ENCODE data around the gene LRP1B.

LRP1B gene

DNA sequence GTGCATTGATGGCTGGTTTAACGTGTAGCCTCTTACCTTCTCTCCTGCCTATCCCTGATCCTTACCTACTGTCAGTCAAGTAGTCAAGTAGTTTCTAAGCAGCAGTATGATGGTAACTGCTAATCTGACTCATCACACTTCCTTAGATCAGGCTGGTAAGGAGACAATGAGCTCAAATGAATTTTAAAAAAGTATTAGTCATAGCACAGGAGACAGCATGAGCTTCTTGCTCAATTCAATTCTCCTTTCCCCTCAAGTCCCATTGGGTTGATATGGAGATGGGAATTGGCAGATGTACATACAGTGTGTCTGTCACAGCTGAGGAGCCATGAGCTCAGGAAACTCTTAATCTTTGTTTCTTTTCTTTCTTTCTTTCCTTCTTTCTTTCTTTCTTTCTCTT, 799.7 kb downstream of the LRP1B start:
- H3K27me3 ChIP-seq (ENCODE audit: control insufficient read depth in 1 of 2, insufficient read depth in 2 of 2, low read length in 2 of 2) = no peaks in the 10 kb centered on the region
- no peaks in the 10 kb centered on the region for H3K36me3 ChIP-seq (ENCODE audit: control insufficient read depth in 2 of 2, insufficient read depth in 2 of 2, low read length in 2 of 2)
- H3K27ac ChIP-seq (ENCODE audit: low read length) = no peak overlapping the region
- H3K9ac ChIP-seq (ENCODE audit: low read length in 2 of 2) = no peak overlapping the region
- H3K9me3 ChIP-seq (ENCODE audit: control insufficient read depth in 2 of 2, low read length in 2 of 2) = no peaks in the 10 kb centered on the region
- H3K4me3 ChIP-seq (ENCODE audit: low read length in 2 of 2) = no peak overlapping the region
- H3K4me1 ChIP-seq (ENCODE audit: control insufficient read depth, insufficient read depth, low read length) = no peaks in the 10 kb centered on the region

DNA sequence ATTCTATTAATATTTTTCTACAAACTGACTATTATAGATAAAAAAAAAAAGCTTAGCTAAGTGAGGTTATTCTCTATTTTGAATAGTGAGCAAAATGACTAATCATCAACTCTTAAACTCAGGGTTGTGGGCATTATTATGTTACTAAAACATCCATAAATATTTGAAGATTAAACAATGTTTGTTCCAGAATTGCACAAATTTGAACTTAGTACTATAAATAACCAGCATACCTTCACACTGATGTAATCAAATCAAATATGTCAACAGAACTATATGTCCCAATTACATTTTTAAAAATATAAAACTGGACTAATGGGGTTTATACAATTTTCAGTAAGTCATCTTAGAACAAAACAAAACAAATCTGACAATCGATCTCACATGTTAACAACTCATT, 800.9 kb downstream of the LRP1B start:
- H3K9me3 ChIP-seq (ENCODE audit: control insufficient read depth in 2 of 2, low read length in 2 of 2) = no peaks in the 10 kb centered on the region
- H3K36me3 ChIP-seq (ENCODE audit: control insufficient read depth in 2 of 2, insufficient read depth in 2 of 2, low read length in 2 of 2) = no peaks in the 10 kb centered on the region
- no peak overlapping the region for H3K4me3 ChIP-seq (ENCODE audit: low read length in 2 of 2)
- no peaks in the 10 kb centered on the region for H3K27me3 ChIP-seq (ENCODE audit: control insufficient read depth in 1 of 2, insufficient read depth in 2 of 2, low read length in 2 of 2)
- H3K4me1 ChIP-seq (ENCODE audit: control insufficient read depth, insufficient read depth, low read length) = no peaks in the 10 kb centered on the region
- no peak overlapping the region for H3K9ac ChIP-seq (ENCODE audit: low read length in 2 of 2)
- no peak overlapping the region for H3K27ac ChIP-seq (ENCODE audit: low read length)

DNA sequence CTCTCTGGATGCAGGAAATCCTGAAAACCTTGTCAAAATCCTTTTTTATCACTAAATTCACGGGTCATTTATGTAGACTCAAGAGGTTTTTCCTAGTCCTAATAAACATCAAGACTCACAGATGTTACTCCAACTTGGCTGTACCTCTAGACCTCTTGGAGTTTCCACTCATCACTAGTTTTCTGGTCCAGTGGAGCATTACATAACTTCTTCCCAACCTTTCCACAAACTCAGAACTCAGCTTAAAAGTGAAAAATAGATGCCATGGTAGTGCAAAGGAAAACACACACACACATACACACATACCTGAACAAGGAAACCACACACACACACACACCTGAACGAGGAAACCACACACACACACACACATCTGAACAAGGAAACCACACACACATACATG, 807.2 kb downstream of the LRP1B start:
- H3K4me1 ChIP-seq (ENCODE audit: control insufficient read depth, insufficient read depth, low read length) = no peaks in the 10 kb centered on the region
- no peaks in the 10 kb centered on the region for H3K36me3 ChIP-seq (ENCODE audit: control insufficient read depth in 2 of 2, insufficient read depth in 2 of 2, low read length in 2 of 2)
- H3K9me3 ChIP-seq (ENCODE audit: control insufficient read depth in 2 of 2, low read length in 2 of 2) = no peaks in the 10 kb centered on the region
- no peaks in the 10 kb centered on the region for H3K27me3 ChIP-seq (ENCODE audit: control insufficient read depth in 1 of 2, insufficient read depth in 2 of 2, low read length in 2 of 2)
- no peak overlapping the region for H3K4me3 ChIP-seq (ENCODE audit: low read length in 2 of 2)
- H3K27ac ChIP-seq (ENCODE audit: low read length) = no peak overlapping the region
- no peak overlapping the region for H3K9ac ChIP-seq (ENCODE audit: low read length in 2 of 2)

DNA sequence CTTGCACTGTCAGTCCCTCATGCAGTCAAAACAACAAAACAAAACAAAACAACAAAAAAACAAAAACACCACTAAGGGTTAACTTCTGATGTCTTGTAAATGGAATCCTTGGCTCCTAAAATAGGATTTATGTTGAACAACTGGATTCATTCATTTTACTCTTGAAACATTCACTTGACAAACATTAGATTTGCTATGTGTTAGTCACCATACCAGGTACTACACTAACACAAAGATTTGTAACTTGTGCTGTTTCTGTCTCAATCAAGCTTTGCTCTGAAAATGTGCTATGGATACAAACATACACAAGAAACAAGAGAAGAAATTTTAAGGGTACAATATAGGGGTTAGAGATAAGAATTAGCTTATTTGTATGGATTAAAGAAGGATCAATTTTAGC, 812.8 kb downstream of the LRP1B start:
- Histone ChIP-seq H3K9me3 (ENCODE audit: control insufficient read depth in 2 of 2, low read length in 2 of 2) (no peaks in the 10 kb centered on the region), H3K27ac (ENCODE audit: low read length) (no peak overlapping the region), H3K9ac (ENCODE audit: low read length in 2 of 2) (no peak overlapping the region), H3K4me3 (ENCODE audit: low read length in 2 of 2) (no peak overlapping the region), H3K36me3 (ENCODE audit: control insufficient read depth in 2 of 2, insufficient read depth in 2 of 2, low read length in 2 of 2) (no peaks in the 10 kb centered on the region), H3K27me3 (ENCODE audit: control insufficient read depth in 1 of 2, insufficient read depth in 2 of 2, low read length in 2 of 2) (no peaks in the 10 kb centered on the region), H3K4me1 (ENCODE audit: control insufficient read depth, insufficient read depth, low read length) (no peaks in the 10 kb centered on the region)

DNA sequence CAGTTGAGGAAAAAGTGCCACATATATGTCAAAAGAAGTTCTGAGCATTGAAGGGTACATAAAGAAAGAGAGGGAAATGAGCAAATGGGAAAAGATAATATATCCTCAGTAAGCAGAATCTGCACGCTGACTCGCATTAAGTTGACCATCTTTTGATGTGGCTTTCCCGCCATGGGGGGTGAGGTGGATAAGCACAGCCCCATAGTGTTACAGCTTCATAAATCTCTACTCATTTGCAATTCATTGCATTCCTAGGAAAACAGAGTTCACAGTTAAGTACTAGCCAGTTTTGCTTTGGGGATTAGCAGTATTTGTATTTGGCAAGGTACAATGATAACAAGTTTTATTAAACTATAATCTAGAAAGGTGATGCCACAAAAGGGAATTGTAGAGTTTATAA, 814.2 kb downstream of the LRP1B start:
- Histone ChIP-seq H3K36me3 (ENCODE audit: control insufficient read depth in 2 of 2, insufficient read depth in 2 of 2, low read length in 2 of 2) (no peaks in the 10 kb centered on the region), H3K4me3 (ENCODE audit: low read length in 2 of 2) (no peak overlapping the region), H3K9me3 (ENCODE audit: control insufficient read depth in 2 of 2, low read length in 2 of 2) (no peaks in the 10 kb centered on the region), H3K27ac (ENCODE audit: low read length) (no peak overlapping the region), H3K9ac (ENCODE audit: low read length in 2 of 2) (no peak overlapping the region), H3K27me3 (ENCODE audit: control insufficient read depth in 1 of 2, insufficient read depth in 2 of 2, low read length in 2 of 2) (no peaks in the 10 kb centered on the region), H3K4me1 (ENCODE audit: control insufficient read depth, insufficient read depth, low read length) (no peaks in the 10 kb centered on the region)

DNA sequence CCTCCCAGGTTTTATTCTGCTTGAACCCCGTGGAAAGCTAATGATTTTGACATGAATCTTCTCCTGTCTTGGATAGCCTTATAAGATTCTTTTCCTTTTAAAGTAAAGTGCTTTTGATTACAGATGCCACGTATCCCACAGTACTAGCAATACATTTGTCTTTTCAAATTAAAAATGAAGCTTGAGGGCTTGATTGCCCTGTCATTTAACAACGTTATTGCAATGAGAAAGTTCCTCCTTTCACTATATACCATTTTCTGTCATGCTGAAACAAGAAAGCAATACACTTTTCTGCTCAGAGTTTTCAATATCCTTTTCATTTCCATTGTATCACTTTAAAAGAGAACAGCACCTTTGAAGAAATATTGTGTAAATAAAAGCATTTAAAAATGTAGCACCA, 814.7 kb downstream of the LRP1B start:
- Histone ChIP-seq H3K9me3 (ENCODE audit: control insufficient read depth in 2 of 2, low read length in 2 of 2) (no peaks in the 10 kb centered on the region), H3K27ac (ENCODE audit: low read length) (no peak overlapping the region), H3K4me3 (ENCODE audit: low read length in 2 of 2) (no peak overlapping the region), H3K36me3 (ENCODE audit: control insufficient read depth in 2 of 2, insufficient read depth in 2 of 2, low read length in 2 of 2) (no peaks in the 10 kb centered on the region), H3K4me1 (ENCODE audit: control insufficient read depth, insufficient read depth, low read length) (no peaks in the 10 kb centered on the region), H3K27me3 (ENCODE audit: control insufficient read depth in 1 of 2, insufficient read depth in 2 of 2, low read length in 2 of 2) (no peaks in the 10 kb centered on the region), H3K9ac (ENCODE audit: low read length in 2 of 2) (no peak overlapping the region)

DNA sequence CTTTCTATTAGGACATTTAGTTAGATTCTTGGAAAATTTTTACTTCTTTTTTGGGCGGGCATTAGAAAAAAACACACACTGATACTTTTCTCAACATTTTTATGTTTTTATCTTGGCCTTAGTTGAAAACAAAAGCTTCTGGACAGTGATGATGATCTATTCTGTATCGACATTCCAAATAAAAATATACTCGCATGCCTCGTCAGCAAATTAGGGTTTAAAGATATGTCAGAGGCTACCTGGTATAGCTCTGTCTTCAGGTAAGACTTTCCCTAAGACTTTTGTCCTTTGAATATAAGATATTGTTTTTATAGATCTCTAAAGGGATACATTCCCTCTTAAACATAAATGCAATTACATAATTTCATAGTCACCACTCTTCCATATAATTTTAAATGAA, 816.8 kb downstream of the LRP1B start:
- Histone ChIP-seq H3K9ac (ENCODE audit: low read length in 2 of 2) (no peak overlapping the region), H3K27me3 (ENCODE audit: control insufficient read depth in 1 of 2, insufficient read depth in 2 of 2, low read length in 2 of 2) (no peaks in the 10 kb centered on the region), H3K4me3 (ENCODE audit: low read length in 2 of 2) (no peak overlapping the region), H3K9me3 (ENCODE audit: control insufficient read depth in 2 of 2, low read length in 2 of 2) (no peaks in the 10 kb centered on the region), H3K27ac (ENCODE audit: low read length) (no peak overlapping the region), H3K36me3 (ENCODE audit: control insufficient read depth in 2 of 2, insufficient read depth in 2 of 2, low read length in 2 of 2) (no peaks in the 10 kb centered on the region), H3K4me1 (ENCODE audit: control insufficient read depth, insufficient read depth, low read length) (no peaks in the 10 kb centered on the region)

DNA sequence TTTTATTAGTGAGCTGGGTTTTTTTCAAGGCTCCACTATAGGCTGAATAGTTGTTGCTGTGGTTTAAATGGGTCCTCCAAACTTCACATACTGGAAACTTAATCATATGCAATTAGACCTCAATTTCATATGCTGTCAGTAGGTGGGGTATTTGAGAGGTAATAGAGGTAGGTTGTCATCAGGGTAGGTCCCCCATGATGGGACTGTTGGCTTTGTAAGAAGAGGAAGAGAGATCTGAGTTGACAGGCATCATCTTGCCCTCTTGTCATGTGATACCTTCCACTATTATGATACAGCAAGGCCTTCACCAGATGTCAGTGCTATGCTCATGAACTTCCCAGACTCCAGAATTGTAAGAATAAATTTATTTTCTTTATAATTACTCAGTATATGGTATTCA, 819.4 kb downstream of the LRP1B start:
- H3K4me3 ChIP-seq (ENCODE audit: low read length in 2 of 2) = no peak overlapping the region
- no peaks in the 10 kb centered on the region for H3K36me3 ChIP-seq (ENCODE audit: control insufficient read depth in 2 of 2, insufficient read depth in 2 of 2, low read length in 2 of 2)
- no peaks in the 10 kb centered on the region for H3K27me3 ChIP-seq (ENCODE audit: control insufficient read depth in 1 of 2, insufficient read depth in 2 of 2, low read length in 2 of 2)
- no peak overlapping the region for H3K9ac ChIP-seq (ENCODE audit: low read length in 2 of 2)
- H3K27ac ChIP-seq (ENCODE audit: low read length) = no peak overlapping the region
- no peaks in the 10 kb centered on the region for H3K4me1 ChIP-seq (ENCODE audit: control insufficient read depth, insufficient read depth, low read length)
- no peaks in the 10 kb centered on the region for H3K9me3 ChIP-seq (ENCODE audit: control insufficient read depth in 2 of 2, low read length in 2 of 2)

DNA sequence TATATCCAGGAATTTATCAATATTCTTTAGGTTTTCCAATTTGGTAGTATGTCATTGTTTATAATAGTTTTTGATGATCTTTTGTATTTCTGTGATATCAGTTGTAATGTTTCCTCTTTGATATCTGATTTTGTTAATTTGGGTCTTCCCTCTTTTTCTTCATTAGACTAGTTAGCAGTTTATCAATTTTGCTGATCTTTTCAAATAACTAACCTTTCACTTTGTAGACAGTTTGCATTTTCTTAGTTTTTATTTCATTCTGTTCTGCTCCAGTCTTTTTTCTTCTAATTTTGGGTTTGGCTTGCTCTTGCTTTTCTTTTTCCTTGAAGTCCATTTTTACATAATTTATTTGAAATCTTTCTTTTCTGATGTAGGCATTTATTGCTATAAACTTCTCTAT, 824.4 kb downstream of the LRP1B start:
- no peak overlapping the region for H3K9ac ChIP-seq (ENCODE audit: low read length in 2 of 2)
- no peaks in the 10 kb centered on the region for H3K36me3 ChIP-seq (ENCODE audit: control insufficient read depth in 2 of 2, insufficient read depth in 2 of 2, low read length in 2 of 2)
- no peak overlapping the region for H3K27ac ChIP-seq (ENCODE audit: low read length)
- H3K9me3 ChIP-seq (ENCODE audit: control insufficient read depth in 2 of 2, low read length in 2 of 2) = no peaks in the 10 kb centered on the region
- no peak overlapping the region for H3K4me3 ChIP-seq (ENCODE audit: low read length in 2 of 2)
- no peaks in the 10 kb centered on the region for H3K27me3 ChIP-seq (ENCODE audit: control insufficient read depth in 1 of 2, insufficient read depth in 2 of 2, low read length in 2 of 2)
- H3K4me1 ChIP-seq (ENCODE audit: control insufficient read depth, insufficient read depth, low read length) = no peaks in the 10 kb centered on the region

DNA sequence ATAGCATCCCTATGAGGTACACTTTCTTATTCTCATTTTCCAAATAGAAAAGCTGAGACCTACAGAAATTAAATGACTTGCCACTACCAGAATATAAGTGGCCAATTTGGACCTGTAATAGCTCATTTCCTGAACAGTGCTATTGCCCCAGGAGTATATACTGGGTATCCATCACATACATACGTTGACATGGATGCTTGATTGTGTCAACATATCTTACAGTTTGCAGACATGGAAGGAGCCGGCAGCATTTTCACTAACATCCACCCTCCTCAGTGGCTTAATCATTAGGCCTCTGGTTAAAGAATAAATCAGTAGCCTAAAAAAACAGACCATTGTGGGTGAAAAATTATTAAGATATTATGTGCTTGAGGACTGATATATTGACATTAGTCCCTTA, 829.3 kb downstream of the LRP1B start:
- no peaks in the 10 kb centered on the region for H3K4me1 ChIP-seq (ENCODE audit: control insufficient read depth, insufficient read depth, low read length)
- no peaks in the 10 kb centered on the region for H3K27me3 ChIP-seq (ENCODE audit: control insufficient read depth in 1 of 2, insufficient read depth in 2 of 2, low read length in 2 of 2)
- no peak overlapping the region for H3K4me3 ChIP-seq (ENCODE audit: low read length in 2 of 2)
- no peak overlapping the region for H3K27ac ChIP-seq (ENCODE audit: low read length)
- H3K36me3 ChIP-seq (ENCODE audit: control insufficient read depth in 2 of 2, insufficient read depth in 2 of 2, low read length in 2 of 2) = no peaks in the 10 kb centered on the region
- H3K9me3 ChIP-seq (ENCODE audit: control insufficient read depth in 2 of 2, low read length in 2 of 2) = no peaks in the 10 kb centered on the region
- no peak overlapping the region for H3K9ac ChIP-seq (ENCODE audit: low read length in 2 of 2)

DNA sequence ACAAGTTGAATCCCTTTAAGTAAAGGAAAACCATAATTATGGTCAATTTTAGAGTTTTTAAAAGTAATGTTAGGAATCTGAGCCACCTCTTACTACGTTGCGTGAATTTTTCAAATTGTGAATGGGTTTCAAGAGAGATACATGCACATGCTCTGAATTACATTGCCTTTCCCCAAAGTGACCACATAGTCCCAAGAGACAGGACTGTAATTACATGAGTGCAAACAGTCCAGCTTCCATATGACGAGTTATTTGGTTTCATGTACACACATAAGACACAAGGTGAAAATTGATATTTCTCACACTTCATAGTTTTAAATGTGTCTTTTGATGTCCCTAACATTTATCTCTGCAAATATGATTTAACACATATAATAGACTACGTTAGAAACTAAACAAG, 850.8 kb downstream of the LRP1B start:
- Histone ChIP-seq H3K4me1 (ENCODE audit: control insufficient read depth, insufficient read depth, low read length) (no peaks in the 10 kb centered on the region), H3K9me3 (ENCODE audit: control insufficient read depth in 2 of 2, low read length in 2 of 2) (no peaks in the 10 kb centered on the region), H3K27me3 (ENCODE audit: control insufficient read depth in 1 of 2, insufficient read depth in 2 of 2, low read length in 2 of 2) (no peaks in the 10 kb centered on the region), H3K36me3 (ENCODE audit: control insufficient read depth in 2 of 2, insufficient read depth in 2 of 2, low read length in 2 of 2) (no peaks in the 10 kb centered on the region), H3K9ac (ENCODE audit: low read length in 2 of 2) (no peak overlapping the region), H3K27ac (ENCODE audit: low read length) (no peak overlapping the region), H3K4me3 (ENCODE audit: low read length in 2 of 2) (no peak overlapping the region)

DNA sequence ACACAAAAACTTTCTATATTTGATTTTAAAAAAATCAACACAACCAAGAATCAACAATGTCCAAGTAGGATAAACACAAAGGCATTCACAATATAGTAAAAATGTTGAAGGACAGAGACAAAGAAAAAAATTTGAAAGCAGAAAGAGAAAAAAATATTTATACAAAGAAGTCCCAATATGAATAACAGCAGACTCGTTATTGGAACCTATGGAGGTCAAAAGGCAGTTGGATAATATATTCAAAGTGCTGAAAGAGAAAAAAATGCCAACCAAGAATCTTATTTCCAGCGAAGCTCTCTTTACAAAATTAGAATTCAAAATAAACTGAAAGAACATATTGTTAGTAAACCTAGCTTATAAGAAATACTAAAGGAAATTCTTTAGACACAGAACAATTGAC, 859.5 kb downstream of the LRP1B start:
- H3K4me3 ChIP-seq (ENCODE audit: low read length in 2 of 2) = no peak overlapping the region
- H3K9ac ChIP-seq (ENCODE audit: low read length in 2 of 2) = no peak overlapping the region
- H3K27me3 ChIP-seq (ENCODE audit: control insufficient read depth in 1 of 2, insufficient read depth in 2 of 2, low read length in 2 of 2) = no peaks in the 10 kb centered on the region
- peaks cover 0 to 5% of the 10 kb centered on the region in 2 donors for H3K9me3 ChIP-seq (ENCODE audit: control insufficient read depth in 2 of 2, low read length in 2 of 2)
- H3K27ac ChIP-seq (ENCODE audit: low read length) = no peak overlapping the region
- H3K4me1 ChIP-seq (ENCODE audit: control insufficient read depth, insufficient read depth, low read length) = no peaks in the 10 kb centered on the region
- no peaks in the 10 kb centered on the region for H3K36me3 ChIP-seq (ENCODE audit: control insufficient read depth in 2 of 2, insufficient read depth in 2 of 2, low read length in 2 of 2)

Measured in stomach smooth muscle (tissue), 2 donors.